ENCODE results near the gene UPF1.

UPF1 gene

DNA sequence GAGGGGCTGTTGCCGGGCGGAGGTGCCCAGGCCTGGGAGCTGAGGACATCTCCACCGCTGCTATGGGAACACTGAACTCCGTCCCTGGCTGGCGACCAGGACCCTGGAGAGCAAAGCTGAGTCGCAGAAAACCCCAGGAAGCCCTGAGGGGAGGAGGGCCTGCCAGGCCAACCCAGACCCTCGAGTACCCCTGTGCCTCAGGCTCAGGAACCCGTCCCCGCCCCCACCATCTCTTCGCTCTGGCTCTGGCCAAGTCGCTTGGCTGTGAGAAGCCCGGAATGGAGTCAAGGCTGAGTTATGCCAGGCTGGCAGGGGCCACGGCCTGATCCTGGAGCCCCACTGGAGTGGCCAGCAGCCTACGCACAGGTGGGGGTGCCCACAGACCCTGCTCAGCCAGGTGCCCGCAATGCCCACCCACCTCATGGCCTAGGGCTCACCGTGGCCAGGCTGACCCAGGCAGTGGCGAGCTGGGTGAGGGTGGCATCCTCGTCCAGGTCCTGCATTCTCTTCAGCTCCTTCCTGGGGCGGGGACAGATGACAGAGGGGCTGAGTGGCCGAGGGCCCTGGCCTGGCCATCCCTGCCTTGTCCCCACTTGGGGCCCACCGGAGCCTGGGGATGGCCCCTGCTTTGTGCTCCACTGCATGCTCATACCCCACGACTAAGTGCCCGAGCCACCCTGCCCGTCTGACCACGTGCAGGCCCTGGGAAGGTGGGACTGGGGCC lies 72.7 kb downstream of the UPF1 start:
- no peak overlapping the region for H3K27ac ChIP-seq (ENCODE audit: low read depth, low read length)
- H3K4me1 ChIP-seq (ENCODE audit: insufficient read depth, low read length), result no peaks in the 10 kb centered on the region
- H3K36me3 ChIP-seq (ENCODE audit: insufficient read depth, low read length), result peaks cover 41% of the 10 kb centered on the region
- no peak overlapping the region for H3K9ac ChIP-seq (ENCODE audit: low read depth, low read length)
- no peak overlapping the region for H3K4me3 ChIP-seq (ENCODE audit: low read length)
- no peaks in the 10 kb centered on the region for H3K27me3 ChIP-seq (ENCODE audit: insufficient read depth, low read length)
- H3K9me3 ChIP-seq (ENCODE audit: insufficient read depth, low read depth, low read length), result no peaks in the 10 kb centered on the region
- 93% methylated on average over 25 of the region's 25 CpGs for WGBS

DNA sequence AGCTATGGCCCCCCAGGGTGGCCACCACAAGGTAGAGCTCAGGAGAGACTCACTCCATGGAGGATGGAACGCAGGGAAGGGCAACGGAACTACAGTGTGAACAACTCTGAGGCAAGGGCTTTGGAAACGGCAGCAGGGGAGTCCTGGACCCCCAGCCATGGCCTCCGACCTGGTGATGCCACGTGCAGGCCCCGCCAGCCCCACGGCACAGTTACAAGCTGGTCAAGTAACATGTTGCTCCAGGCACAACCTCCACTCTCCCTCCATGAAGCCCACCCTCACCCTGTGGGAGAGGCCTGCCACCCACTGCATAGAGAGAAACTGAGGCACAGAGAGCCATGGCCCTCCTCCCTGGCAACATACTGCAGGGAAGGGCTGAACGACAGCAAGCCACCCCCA lies 73.3 kb downstream of the UPF1 start:
- no peak overlapping the region for H3K27ac ChIP-seq (ENCODE audit: low read depth, low read length)
- no peaks in the 10 kb centered on the region for H3K9me3 ChIP-seq (ENCODE audit: insufficient read depth, low read depth, low read length)
- H3K9ac ChIP-seq (ENCODE audit: low read depth, low read length), result no peak overlapping the region
- no peaks in the 10 kb centered on the region for H3K4me1 ChIP-seq (ENCODE audit: insufficient read depth, low read length)
- peaks cover 45% of the 10 kb centered on the region for H3K36me3 ChIP-seq (ENCODE audit: insufficient read depth, low read length)
- no peak overlapping the region for H3K4me3 ChIP-seq (ENCODE audit: low read length)
- no peaks in the 10 kb centered on the region for H3K27me3 ChIP-seq (ENCODE audit: insufficient read depth, low read length)
- WGBS, result 94% methylated on average over 8 of the region's 8 CpGs

DNA sequence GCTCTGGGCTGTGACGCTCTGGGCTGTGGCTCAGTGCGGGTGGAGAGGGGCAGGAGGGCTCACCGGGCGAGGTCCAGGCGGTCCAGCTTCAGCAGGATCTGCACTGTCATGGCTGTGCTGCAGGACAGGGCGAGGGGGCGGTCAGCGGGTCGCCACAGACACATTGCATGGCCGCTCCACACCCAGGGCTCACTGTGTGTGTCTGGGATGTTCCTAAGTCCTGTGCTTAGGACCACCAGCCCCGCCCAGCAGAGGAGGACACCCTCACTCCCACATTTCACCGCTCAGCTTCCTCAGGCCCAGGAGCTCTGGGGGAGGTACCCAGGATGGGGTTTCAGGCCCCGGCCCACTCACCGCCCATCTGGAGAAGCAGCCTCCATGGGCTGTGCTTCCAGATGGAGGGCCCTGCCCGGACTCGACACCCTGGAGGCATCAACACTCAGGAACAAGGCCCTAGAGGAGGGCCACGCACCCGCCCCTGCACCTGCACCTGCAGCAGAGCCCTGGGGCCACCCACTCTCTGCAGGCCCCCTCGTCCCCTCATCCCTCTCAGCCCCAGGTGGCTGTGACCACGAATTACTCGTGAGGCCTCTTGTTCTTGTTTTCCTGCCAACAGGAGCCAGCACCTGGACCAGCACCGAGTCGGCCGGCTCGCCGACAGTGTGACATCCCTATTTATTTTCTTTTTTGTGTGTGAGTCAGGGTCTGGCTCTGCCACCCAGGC lies 73.9 kb downstream of the UPF1 start:
- H3K4me1 ChIP-seq (ENCODE audit: insufficient read depth, low read length), result no peaks in the 10 kb centered on the region
- peaks cover 41% of the 10 kb centered on the region for H3K36me3 ChIP-seq (ENCODE audit: insufficient read depth, low read length)
- H3K9ac ChIP-seq (ENCODE audit: low read depth, low read length), result no peak overlapping the region
- no peaks in the 10 kb centered on the region for H3K27me3 ChIP-seq (ENCODE audit: insufficient read depth, low read length)
- no peak overlapping the region for H3K27ac ChIP-seq (ENCODE audit: low read depth, low read length)
- WGBS, result 94% methylated on average over 26 of the region's 26 CpGs
- no peaks in the 10 kb centered on the region for H3K9me3 ChIP-seq (ENCODE audit: insufficient read depth, low read depth, low read length)
- H3K4me3 ChIP-seq (ENCODE audit: low read length), result no peak overlapping the region

DNA sequence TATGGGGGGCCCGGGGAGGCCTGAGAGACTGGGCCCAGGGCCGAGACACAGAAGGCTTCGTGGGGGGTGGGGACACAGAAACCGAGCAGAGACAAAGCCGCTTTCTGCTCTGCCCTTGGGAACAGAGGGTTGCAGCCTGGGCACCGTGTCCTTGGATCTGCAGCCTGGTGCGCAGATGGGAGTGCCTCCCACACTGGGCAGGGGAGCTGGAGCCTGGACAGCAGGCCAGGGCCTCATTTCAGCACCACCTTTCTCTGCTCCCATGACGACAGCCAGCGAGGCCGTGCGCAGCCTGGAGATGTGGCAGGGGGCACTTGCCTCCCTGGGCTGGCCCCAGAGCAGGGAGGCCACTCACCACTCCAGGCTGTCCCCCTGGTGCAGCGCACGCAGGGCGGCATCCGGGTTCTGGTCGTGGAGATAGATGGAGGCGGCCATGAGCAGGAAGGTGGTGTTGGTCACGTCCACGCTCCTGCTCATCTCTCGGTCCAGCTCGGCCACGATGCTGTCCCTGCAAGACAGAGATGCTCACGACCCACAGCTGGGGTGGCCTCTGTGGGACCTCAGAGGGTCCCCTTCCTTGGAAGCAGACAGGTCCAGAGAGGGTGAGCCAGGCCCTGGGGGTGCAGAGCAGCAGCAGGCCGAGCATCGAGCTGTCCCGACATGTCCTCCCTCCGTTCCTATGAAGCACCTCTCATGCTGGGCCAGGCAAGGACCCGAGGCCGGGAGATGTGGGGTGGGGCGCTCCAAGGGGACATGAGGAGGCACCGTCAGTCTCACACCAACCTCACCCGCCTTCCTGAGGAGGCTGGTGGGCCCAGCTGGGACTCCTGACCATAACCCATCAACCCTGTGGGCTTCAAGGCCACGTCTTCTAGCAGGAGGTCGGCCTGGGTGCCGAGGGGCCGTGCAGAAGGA lies 75.1 kb downstream of the UPF1 start:
- H3K9ac ChIP-seq (ENCODE audit: low read depth, low read length), result no peak overlapping the region
- H3K4me3 ChIP-seq (ENCODE audit: low read length), result no peak overlapping the region
- 96% methylated on average over 36 of the region's 36 CpGs for WGBS
- no peaks in the 10 kb centered on the region for H3K4me1 ChIP-seq (ENCODE audit: insufficient read depth, low read length)
- H3K27ac ChIP-seq (ENCODE audit: low read depth, low read length), result no peak overlapping the region
- H3K27me3 ChIP-seq (ENCODE audit: insufficient read depth, low read length), result no peaks in the 10 kb centered on the region
- H3K9me3 ChIP-seq (ENCODE audit: insufficient read depth, low read depth, low read length), result no peaks in the 10 kb centered on the region
- peaks cover 41% of the 10 kb centered on the region for H3K36me3 ChIP-seq (ENCODE audit: insufficient read depth, low read length)

DNA sequence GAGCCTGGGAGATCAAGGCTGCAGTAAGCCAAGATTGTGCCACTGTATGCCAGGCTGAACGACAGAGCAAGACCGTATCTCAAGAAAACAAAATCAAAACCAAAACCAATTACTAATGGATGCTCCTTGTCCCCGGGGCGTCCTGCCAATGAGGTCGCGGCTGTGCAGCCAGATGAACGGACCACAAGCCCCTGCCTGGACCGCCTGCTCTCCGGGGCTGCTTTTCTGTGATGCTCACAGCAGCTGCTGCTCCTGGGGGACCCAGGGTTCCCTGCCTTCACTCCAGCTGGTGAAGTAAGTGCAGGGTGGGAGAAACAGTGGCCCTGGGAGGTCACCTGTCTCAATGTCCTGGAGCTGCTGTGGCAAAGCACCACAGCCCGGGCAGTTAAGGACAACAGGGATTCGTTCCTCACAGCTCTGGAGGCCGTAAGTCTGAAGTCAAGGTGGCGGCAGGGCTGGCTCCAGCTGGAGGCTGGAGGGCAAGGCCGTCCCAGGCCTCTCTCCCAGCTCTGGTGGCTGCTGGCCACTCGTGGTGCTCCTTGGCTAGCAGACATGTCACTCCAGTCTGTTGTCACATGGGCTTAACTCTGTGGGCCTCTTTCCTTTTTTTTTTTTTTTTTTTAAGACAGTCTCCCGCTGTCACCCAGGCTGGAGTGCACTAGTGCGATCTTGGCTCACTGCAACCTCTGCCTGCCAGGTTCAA lies 77.3 kb downstream of the UPF1 start:
- Histone ChIP-seq H3K4me1 (ENCODE audit: insufficient read depth, low read length) (no peaks in the 10 kb centered on the region), H3K27me3 (ENCODE audit: insufficient read depth, low read length) (no peaks in the 10 kb centered on the region), H3K9me3 (ENCODE audit: insufficient read depth, low read depth, low read length) (no peaks in the 10 kb centered on the region), H3K27ac (ENCODE audit: low read depth, low read length) (no peak overlapping the region), H3K9ac (ENCODE audit: low read depth, low read length) (no peak overlapping the region), H3K4me3 (ENCODE audit: low read length) (no peak overlapping the region), H3K36me3 (ENCODE audit: insufficient read depth, low read length) (peaks cover 45% of the 10 kb centered on the region)
- 93% methylated on average over 17 of the region's 17 CpGs for WGBS

GRCh38 chr19:18910010-18910409 lies 78.3 kb downstream of the UPF1 start:
- Histone ChIP-seq H3K9me3 (ENCODE audit: insufficient read depth, low read depth, low read length) (no peaks in the 10 kb centered on the region), H3K4me3 (ENCODE audit: low read length) (no peak overlapping the region), H3K9ac (ENCODE audit: low read depth, low read length) (no peak overlapping the region), H3K27ac (ENCODE audit: low read depth, low read length) (no peak overlapping the region), H3K27me3 (ENCODE audit: insufficient read depth, low read length) (no peaks in the 10 kb centered on the region), H3K36me3 (ENCODE audit: insufficient read depth, low read length) (peaks cover 47% of the 10 kb centered on the region), H3K4me1 (ENCODE audit: insufficient read depth, low read length) (no peaks in the 10 kb centered on the region)
- WGBS, result 89% methylated on average over 10 of the region's 10 CpGs

DNA sequence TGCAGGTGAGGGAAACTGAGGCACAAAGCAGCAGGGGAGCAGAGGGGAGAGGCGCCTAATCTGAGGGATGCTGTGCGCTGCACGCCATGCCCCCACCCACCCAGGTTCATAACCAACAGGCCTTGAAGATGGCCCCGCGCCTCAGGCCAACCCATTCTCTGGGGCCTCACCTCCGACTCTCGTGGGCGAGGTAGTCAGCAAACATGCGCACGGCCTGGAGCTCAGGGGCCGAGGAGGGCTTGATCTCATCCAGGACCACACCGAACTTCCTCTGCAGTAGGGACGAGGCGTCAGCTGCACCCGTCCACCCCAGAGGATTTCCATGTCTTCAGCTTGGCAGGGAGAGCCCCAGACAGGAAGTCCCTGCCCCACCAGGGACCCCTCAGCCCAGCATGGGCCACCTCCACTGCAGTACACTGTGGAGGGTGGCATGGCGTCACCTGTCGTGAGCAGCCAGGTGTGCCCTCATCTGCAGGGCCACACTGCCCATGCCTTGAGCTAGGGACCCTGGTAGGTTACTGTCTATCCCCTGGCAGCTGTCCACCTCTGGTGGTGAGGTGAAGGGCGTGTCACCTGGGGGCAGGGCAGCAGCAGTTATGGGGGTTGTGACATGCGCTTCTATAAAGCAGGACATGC lies 79.2 kb downstream of the UPF1 start:
- Histone ChIP-seq H3K9ac (ENCODE audit: low read depth, low read length) (no peak overlapping the region), H3K9me3 (ENCODE audit: insufficient read depth, low read depth, low read length) (no peaks in the 10 kb centered on the region), H3K27me3 (ENCODE audit: insufficient read depth, low read length) (no peaks in the 10 kb centered on the region), H3K4me1 (ENCODE audit: insufficient read depth, low read length) (no peaks in the 10 kb centered on the region), H3K4me3 (ENCODE audit: low read length) (no peak overlapping the region), H3K36me3 (ENCODE audit: insufficient read depth, low read length) (peaks cover 48% of the 10 kb centered on the region), H3K27ac (ENCODE audit: low read depth, low read length) (no peak overlapping the region)
- WGBS, result 95% methylated on average over 19 of the region's 19 CpGs

DNA sequence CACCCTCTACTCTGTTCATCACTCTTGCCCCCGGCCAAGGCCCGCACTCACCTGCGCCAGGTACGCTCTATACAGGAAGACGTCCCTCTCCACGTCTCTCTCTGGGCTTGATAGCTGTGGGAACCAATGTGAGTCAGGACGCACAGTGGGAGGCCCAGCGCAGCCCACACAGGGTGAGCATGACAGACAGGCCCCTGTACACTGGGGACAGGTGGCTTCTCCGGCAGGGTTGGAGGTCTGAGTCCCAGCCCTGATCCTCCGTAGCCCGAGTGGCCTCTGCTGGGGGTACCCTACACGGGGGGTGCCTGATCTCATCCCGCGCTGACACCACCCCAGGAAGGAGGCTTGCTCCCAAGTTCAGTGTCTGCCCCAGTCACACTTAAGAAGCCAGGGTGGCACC lies 81.2 kb downstream of the UPF1 start:
- H3K4me1 ChIP-seq (ENCODE audit: insufficient read depth, low read length), result no peaks in the 10 kb centered on the region
- H3K27ac ChIP-seq (ENCODE audit: low read depth, low read length), result no peak overlapping the region
- no peak overlapping the region for H3K9ac ChIP-seq (ENCODE audit: low read depth, low read length)
- peaks cover 31% of the 10 kb centered on the region for H3K36me3 ChIP-seq (ENCODE audit: insufficient read depth, low read length)
- WGBS, result 96% methylated on average over 14 of the region's 14 CpGs
- H3K27me3 ChIP-seq (ENCODE audit: insufficient read depth, low read length), result no peaks in the 10 kb centered on the region
- no peaks in the 10 kb centered on the region for H3K9me3 ChIP-seq (ENCODE audit: insufficient read depth, low read depth, low read length)
- H3K4me3 ChIP-seq (ENCODE audit: low read length), result no peak overlapping the region

DNA sequence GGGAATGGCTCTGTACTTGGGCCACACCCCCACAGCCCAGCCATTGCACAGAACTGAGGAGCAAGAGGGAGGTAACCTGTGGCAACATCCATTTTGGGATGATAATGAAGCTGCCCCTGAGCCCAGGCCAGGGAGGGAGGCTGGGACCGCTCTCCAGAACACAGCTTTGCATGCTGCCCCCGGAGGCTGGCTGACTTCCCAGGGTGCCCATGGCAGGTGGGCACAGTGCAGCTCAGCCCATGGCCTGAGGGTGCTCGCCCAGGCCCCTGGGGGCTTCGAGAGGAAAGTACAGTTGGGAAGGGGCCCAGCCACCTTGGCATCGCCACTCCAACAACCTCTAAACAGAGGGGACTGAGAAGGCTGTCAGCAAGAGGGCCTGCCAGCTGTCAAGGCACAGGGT lies 81.7 kb downstream of the UPF1 start:
- no peak overlapping the region for H3K9ac ChIP-seq (ENCODE audit: low read depth, low read length)

GRCh38 chr19:18915639-18916038 lies 83.9 kb downstream of the UPF1 start:
- H3K9me3 ChIP-seq (ENCODE audit: insufficient read depth, low read depth, low read length), result no peaks in the 10 kb centered on the region
- peaks cover 18% of the 10 kb centered on the region for H3K36me3 ChIP-seq (ENCODE audit: insufficient read depth, low read length)
- H3K9ac ChIP-seq (ENCODE audit: low read depth, low read length), result no peak overlapping the region
- no peak overlapping the region for H3K4me3 ChIP-seq (ENCODE audit: low read length)
- 0 out of 2 replicates have a peak, but pooled peaks cover 2% of the 10 kb centered on the region for H3K4me1 ChIP-seq (ENCODE audit: insufficient read depth, low read length)
- 83% methylated on average over 5 of the region's 5 CpGs for WGBS
- no peak overlapping the region for H3K27ac ChIP-seq (ENCODE audit: low read depth, low read length)
- no peaks in the 10 kb centered on the region for H3K27me3 ChIP-seq (ENCODE audit: insufficient read depth, low read length)

More for the DNA sequence above, 81.7 kb downstream of the UPF1 start:
- no peaks in the 10 kb centered on the region for H3K27me3 ChIP-seq (ENCODE audit: insufficient read depth, low read length)
- H3K4me3 ChIP-seq (ENCODE audit: low read length), result no peak overlapping the region
- no peaks in the 10 kb centered on the region for H3K4me1 ChIP-seq (ENCODE audit: insufficient read depth, low read length)
- no peaks in the 10 kb centered on the region for H3K9me3 ChIP-seq (ENCODE audit: insufficient read depth, low read depth, low read length)
- no peak overlapping the region for H3K27ac ChIP-seq (ENCODE audit: low read depth, low read length)
- WGBS, result 93% methylated on average over 5 of the region's 5 CpGs
- peaks cover 31% of the 10 kb centered on the region for H3K36me3 ChIP-seq (ENCODE audit: insufficient read depth, low read length)

Measured in HUES64 (cell line).